Activated CD8-positive, alpha-beta memory T cell treated with anti-CD3 and anti-CD28 coated beads, Interleukin-2, amount 50 U/mL, for 24 hours (primary cell): Measurements from ENCODE around the gene DUOX1.

Experiments used
- DNase-seq: peaks from one replicate; pipeline ENCODE4 v3.0.0-alpha.2; 2020; ENCODE audit errors: extremely low read depth

Gene DUOX1

DNA sequence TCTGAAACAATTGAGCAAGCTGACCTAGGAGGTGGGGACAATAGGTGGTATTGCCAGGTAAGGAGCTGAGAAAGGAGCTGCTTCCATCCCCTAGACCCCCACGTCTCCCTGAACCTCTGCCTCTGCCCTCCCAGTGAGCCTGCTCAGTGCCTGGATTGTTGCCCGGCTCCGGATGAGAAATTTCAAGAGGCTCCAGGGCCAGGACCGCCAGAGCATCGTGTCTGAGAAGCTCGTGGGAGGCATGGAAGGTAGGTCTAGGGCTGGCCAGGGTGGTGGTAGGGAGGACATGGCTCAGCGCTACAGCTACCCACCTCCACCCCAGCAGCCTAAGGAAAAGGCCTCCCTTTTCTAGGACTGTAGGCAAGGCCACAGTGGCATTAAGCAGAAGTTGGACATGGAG is 13.3 kb downstream of the DUOX1 start:
- DNase-seq, result no peak

DNA sequence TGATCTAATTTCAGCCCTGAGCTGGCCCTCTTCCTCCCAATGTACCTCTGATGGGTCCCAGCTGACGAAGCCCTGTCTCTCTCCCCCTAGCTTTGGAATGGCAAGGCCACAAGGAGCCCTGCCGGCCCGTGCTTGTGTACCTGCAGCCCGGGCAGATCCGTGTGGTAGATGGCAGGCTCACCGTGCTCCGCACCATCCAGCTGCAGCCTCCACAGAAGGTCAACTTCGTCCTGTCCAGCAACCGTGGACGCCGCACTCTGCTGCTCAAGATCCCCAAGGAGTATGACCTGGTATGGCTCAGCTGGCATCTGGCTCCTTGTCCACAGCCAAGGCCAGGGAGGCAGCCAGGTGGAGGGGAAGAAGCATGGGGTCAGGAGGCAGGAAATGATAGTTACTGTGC is 14.2 kb downstream of the DUOX1 start:
- no peak for DNase-seq

DNA sequence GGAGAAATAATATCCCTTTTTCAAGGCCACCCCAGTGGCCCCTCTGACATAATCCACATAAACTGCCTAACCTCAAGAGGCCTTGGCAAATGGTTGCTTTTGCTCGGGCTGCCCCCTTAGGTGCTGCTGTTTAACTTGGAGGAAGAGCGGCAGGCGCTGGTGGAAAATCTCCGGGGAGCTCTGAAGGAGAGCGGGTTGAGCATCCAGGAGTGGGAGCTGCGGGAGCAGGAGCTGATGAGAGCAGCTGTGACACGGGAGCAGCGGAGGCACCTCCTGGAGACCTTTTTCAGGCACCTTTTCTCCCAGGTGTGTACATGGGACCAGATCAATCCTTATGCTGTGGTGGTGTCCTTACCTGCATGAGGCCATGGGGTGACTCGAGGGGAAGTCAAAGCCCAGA is 15.0 kb downstream of the DUOX1 start:
- DNase-seq, result no peak

DNA sequence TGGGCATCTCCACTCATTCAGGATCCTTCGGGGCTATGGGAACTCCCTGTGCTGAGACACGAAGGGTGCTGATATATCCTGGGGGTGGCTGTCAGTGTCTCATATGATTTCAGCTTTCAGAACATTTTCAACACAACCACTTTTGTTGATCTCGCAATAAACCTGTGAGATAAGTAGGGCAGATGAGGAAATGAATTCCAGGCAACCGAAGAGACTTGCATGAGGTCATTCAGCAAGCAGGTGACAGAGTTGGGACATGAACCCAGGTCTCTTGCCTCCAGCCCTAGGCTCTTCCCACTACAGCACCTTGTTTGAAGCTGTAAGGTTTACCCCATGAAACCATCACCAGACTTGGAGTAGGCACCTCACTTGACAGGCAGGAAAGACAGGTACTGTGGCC is 16.6 kb downstream of the DUOX1 start:
- no peak for DNase-seq

DNA sequence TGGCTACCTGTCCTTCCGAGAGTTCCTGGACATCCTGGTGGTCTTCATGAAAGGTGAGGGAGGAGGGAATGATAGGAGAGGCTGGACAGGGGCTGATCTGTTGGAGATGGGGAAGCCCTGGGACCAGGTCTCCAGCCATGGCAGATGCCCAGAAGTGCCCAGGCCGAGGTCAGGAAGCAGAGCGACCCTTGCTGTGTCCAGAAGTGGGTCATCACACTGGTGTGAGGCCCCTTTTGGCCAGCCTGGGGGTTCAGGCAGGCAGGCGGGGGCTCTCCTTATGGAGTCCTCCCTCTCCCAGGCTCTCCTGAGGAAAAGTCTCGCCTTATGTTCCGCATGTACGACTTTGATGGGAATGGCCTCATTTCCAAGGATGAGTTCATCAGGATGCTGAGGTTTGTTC is 17.8 kb downstream of the DUOX1 start:
- DNase-seq, result no peak

DNA sequence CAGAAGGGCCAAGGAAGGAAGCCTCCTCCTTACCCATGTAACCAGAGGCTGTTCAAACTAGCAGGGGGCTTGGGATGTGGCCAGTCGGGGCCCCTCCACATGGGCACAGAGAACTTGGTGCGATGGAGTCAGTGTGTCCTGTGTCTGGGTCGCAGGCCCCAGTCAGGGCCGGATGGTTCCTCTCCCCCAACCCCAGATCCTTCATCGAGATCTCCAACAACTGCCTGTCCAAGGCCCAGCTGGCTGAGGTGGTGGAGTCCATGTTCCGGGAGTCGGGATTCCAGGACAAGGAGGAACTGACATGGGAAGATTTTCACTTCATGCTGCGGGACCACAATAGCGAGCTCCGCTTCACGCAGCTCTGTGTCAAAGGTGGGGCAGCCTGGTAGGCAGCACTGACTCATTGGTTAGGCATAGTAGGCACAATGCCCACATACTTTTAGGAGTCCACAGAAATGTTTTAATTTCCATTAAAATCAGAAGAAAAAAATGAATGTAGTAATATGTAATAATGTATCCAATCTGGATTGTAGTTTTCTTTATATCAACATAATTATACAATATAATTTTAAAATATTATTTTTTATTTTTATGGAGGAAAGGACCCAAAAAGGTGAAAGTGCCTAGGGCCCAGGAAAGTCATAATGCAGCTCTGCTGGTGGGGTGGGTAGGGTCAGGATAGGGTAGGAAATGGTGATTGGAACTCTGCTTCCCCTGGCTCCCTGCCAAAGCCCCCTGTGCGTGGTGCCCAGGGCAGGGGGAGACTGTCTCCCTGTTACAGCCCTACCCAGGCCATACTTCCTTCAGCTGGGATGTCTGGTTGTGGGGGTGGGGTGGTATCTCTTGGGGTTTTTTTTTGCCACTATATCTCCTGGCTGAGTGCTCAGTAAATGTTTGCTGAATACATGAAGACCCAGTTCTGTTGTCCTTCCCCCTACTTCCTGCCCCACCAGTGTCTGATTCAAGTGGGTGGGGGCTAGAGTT is 18.6 kb downstream of the DUOX1 start:
- no peak for DNase-seq

DNA sequence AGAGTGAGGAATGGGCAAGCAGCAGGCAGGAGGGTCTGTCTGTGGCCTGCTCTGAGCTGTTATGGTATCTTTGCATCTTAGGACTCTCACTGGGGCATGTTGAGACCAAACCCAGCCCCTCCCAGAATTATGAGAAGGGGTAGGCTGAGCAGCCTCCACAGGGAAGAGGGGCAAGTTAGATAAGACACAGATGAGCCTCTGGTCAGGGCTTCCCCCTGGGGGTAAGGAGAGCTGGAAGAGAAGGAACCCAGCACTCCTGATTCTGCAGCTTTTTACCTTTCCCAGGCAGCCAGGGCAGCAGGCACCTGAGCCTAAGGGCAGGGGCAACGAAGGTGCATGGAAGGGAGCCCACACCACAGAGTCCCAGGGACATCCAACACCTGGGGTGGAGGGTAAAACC is 19.3 kb downstream of the DUOX1 start:
- DNase-seq, result no peak

DNA sequence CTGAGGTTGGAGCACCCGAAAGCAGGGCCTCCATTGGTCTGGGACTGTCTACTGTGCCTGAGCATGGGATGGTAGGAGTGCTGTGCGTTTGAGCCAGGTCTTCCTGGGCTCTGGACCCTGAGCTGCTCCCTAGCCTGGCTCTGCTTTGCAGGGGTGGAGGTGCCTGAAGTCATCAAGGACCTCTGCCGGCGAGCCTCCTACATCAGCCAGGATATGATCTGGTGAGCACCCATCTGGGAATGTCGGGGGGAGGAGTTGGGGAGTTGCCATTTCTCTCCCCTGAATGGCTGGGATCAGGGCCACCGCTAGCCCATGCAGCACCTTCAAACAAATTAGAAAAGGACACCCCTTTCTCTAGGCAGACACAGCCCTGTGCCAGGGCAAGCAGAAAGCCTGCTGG is 20.7 kb downstream of the DUOX1 start:
- DNase-seq, result no peak

DNA sequence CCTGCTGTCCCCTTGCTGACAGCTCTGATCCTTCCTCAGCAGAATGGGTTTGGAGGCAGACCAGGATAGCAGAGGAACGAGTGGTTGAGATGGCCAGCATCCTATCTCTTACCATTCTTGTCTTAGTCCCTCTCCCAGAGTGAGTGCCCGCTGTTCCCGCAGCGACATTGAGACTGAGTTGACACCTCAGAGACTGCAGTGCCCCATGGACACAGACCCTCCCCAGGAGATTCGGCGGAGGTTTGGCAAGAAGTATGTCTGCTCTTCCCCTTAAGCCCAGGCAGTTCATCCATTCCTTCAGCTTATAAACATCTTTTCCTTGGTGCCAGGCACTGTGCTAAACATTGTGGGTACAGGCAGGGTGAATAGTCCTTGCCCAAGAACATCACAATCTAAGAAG is 21.2 kb downstream of the DUOX1 start:
- DNase-seq, result no peak

DNA sequence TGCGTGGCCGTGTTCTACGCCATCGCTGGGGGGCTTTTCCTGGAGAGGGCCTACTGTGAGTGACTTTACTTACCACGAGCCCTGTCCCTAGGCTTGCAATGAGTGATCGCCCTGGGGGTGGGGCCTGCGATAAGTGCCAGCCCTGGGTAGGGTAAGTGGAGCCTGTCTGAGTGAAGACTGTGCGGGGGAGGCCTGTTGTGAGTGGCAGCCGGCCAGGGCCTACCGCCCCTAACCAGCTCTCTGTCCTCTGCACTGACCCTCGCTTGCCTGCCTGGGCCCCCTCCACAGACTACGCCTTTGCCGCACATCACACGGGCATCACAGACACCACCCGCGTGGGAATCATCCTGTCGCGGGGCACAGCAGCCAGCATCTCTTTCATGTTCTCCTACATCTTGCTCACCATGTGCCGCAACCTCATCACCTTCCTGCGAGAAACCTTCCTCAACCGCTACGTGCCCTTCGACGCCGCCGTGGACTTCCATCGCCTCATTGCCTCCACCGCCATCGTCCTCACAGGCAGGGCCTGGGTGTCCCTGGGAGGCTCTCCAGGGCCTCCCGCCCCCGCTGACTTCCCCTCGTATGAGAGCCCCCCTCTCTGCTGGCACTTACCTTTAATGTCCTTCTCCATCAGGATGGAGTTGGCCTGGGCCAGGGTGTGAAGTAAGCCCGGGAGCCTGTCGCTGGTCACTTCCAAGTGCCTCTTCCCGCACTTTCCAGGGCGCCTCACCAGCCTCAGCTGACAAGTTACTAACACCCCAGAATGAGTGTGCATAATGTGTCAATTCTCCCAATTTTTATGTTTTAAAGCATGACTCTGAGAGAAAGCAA is 22.4 kb downstream of the DUOX1 start:
- no peak for DNase-seq

DNA sequence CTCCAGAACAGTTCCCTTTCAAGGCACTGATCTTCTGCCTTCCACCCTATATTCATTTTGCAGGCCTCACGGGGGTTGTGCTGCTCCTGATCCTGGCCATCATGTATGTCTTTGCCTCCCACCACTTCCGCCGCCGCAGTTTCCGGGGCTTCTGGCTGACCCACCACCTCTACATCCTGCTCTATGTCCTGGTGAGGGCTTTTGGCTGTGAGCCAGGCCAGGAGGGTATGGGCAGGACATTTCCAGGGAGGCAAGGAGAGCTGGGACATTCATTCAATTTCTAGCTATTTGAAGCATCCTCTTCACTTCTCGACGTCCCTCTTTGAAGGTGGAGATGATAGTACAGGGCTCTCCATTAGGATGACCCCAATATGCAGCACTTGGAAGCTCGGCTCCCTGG is 25.9 kb downstream of the DUOX1 start:
- DNase-seq, result no peak

DNA sequence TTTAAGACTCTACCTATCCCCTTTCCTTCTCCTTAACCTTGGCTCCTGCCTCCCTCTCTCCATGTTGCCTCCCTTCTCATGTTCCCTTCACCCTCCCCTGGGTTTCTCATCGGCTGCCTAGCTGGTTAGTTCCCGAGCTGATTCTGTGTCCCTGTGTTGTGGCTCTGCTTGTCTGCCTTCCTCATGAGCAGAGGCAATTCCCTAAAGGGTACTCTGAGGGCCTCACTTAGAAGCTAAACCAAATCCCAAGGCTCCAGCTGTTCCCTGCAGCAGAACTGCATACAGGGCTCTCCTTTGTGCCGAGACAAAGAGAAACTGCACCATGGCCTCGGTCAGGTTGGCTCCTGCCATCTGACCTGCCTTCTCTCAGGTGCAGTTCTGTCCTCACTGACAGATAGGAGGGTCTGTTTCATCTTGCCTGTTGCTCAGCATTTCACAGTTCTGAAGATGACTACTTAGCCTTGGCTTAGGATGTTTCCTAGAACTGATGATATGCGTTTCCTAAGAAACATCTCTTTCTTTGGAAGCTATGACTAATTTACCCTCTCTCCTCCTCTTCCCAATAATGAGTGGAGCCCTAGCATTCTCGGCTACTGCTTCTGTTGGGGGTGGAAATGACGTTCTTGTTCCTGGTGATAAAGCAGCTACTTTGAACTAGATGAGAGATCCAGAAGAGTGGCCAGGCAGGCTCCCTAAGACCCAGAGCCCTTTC is 27.1 kb downstream of the DUOX1 start:
- DNase-seq, result no peak

DNA sequence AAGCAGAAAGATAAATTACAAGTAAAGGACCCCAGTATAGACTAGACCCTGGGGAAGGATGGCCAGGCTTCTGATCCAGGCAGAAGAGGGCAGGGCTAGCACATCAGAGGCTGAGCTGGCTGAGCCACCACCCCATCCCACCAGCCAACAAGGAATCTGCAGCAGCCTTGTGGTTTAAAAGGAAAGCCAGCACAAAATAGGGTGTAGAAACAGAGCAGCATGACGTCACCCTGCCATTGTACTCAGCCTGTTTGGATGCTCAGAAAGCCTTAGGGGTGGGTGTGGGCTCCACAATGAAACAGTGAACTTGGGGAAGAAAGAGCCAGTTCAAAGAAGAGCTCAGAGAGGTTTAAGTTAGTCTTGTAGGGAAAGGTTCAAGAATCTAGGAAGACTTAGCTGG is 28.2 kb downstream of the DUOX1 start:
- DNase-seq, result no peak

DNA sequence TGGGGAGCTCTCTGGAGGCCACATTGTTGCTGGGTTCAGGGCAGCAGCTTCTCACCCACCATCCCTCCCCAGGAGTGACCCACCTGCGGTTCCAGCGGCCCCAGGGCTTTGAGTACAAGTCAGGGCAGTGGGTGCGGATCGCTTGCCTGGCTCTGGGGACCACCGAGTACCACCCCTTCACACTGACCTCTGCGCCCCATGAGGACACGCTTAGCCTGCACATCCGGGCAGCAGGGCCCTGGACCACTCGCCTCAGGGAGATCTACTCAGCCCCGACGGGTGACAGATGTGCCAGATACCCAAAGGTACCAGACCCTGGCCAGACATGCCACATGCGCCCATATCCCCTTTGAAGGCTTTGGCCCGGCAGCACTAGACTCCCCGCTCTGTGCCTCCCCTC is 31.9 kb downstream of the DUOX1 start:
- no peak for DNase-seq

DNA sequence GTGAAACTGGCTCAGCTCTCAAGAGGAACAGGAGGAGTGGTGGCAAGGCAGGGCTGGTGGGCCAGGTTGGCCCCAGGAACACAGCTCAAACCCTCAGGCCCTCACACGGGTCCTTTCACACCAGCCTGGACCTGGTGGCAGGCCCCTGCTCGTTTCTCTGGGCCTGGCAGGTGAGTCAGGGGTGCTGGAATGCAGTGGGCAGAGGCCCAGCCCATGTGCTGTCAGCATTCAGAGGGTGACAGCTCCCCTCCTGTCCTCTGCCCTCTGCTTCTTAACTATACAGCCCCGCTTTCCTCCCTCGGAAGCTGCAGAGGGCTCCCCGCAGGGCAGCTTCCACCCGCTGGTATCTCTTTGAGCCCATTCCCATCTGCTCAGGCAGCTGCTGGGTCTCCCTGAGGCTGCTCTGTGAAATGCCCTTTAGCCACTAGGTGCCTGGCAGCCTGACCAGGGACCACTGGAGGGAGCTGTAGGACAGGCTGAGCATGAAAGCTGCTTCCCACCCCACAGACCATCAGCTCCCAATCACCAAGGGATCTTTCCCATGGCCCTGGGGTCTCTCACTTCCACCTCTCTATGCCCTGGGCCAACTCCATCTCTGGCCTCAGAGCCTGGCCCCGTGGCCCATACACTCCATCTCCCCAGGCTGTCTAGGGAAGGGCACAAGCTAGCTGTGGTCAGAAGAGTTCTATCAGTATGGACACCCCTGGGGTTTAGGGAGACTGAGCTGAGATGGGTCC is 33.1 kb downstream of the DUOX1 start:
- DNase-seq, result peak; percentile 20

DNA sequence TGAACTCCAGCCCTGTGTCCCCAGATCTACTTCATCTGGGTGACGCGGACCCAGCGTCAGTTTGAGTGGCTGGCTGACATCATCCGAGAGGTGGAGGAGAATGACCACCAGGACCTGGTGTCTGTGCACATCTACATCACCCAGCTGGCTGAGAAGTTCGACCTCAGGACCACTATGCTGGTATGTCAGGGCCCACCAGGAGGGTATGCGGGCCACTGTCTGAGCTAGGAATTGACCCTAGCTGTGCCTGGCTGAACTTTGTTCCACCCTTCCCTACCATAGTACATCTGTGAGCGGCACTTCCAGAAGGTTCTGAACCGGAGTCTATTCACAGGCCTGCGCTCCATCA is 33.7 kb downstream of the DUOX1 start:
- no peak for DNase-seq

DNA sequence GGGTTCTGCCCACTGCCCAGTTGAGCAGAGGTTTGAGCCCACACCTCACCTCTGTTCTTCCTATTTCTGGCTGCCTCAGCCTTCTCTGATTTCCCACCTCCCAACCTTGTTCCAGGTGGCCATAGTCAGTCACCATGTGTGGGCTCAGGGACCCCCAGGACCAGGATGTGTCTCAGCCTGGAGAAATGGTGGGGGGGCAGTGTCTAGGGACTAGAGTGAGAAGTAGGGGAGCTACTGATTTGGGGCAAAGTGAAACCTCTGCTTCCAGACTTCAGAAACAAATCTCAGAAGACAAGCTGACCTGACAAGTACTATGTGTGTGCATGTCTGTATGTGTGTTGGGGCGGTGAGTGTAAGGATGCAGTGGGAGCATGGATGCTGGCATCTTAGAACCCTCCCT is 35.1 kb downstream of the DUOX1 start:
- no peak for DNase-seq

DNA sequence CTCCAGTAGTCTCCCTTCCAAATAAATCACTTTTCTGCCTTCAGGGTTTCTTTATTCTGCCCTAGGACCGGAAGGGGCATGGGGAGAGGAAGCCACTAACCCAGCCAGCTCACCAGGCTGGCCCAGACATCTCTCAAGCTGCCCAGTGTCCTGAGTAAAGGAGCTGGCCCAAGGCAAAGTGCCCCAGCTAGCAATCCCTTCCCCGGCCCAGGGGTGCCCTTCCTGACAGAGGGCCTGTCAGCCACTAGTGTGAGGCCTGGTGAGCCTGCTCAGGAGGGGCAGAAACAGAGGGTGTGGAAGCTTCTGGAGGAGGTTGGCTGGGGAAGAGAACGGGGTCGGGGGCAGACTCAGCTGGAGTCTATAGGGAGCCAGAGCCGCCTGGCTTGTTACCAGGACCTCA is 35.7 kb downstream of the DUOX1 start:
- no peak for DNase-seq

DNA sequence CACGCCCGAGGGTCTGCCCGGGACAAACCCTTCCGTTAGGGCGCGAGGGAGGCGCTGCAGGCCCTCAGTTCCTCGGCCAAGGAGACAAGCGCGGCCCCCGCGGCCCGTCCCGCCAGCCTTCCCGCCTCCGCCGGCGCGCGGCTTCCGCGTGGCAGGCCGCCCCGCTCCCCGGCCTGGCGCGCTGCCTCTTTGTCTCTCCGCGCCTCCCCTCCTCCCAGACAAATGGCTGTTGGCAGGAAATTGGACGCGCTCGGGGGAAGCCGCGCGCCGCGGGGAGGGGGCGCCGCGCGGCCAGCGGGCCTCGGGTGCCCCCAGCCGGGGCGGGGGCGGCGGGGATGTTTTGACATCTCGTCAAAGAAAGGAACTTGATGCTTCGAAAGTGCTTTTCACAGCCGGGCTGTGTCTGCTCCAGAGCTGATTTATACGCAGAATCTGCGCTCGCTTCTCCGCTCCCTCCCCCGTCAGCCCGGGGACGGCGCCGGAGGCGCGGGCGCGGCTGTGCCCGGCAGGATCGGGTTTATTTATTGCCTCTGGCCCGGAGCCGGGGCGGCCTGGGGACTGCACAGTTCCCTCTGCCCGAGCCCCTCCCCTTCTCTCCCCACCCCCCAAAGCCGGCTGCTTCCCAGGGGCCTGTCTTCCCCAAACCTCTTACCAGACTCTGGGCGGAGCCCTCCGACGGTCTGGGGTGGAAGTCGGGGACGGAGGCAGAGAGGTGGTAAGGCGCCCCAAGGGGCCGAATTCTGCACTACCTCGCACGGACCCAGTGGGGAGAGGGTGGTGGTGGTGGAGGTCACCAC is 37.2 kb downstream of the DUOX1 start:
- DNase-seq, result peak; percentile 52

DNA sequence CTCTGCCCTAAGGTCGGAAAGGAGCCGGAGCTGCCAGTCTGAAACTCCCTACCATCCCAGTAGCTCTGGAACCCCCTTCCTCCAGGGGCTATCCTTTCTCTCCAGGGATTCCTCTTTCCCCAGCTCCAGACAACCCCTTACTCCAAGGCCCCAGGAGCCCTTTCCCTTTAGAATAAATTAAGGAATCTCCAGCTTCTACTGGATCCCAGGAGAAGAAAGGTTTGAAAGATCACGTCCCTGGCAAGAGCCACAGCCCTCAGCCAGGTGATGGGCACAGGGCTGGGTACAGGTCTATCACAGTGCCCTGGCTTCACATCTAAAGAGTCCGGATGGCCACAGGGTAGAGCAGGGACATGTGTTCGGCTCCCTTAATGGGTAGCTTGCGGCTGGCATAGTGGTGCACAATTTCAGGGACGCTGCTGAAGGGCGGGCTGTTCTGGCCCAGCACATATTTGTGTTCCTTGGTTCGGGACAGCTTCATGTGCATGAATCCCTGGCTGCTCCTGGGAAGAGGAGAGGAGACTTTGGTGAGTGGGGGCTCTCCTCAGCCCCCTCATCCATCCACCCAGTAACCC is 37.9 kb downstream of the DUOX1 start:
- no peak for DNase-seq

DNA sequence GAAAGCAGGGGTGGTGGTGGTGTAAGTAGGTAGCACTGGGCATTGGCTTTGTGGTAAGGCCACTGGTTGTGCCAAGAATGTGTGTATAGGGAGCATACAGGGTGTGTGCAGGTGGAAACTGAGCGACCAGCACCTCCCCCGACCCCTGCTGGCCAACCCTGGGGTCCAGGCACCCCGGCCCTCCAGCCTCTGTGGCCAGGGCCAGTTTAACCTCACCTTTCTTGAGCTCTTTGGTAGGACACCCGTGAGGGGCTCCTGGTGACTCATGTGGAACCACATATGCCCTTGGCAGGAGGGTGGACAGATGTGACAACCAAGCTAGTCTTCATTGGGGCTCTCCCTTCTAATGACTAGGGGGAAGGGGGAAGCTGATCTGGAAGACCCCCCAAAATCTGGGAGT is 38.5 kb downstream of the DUOX1 start:
- DNase-seq, result no peak
